GM12864 (cell line): ENCODE data around the gene SRRM4.

Experiments used
- DNase-seq: peaks from one replicate; pipeline ENCODE4 v3.0.0-alpha.2; 2011; ENCODE audit warnings: low read depth
- H3K4me3 ChIP-seq: 2 replicates; pipeline ENCODE4 v1.5.1; 2011; ENCODE audit warnings: mild to moderate bottlenecking, low read depth, low read length, control low read depth
- CTCF ChIP-seq: IDR thresholded peaks from 2 replicates; pipeline ENCODE4 v1.5.1; 2011; ENCODE audit warnings: low read depth, mild to moderate bottlenecking, moderate library complexity, low read length, control low read depth, inconsistent platforms; ENCODE audit errors: missing control alignments

The SRRM4 gene, protein sequence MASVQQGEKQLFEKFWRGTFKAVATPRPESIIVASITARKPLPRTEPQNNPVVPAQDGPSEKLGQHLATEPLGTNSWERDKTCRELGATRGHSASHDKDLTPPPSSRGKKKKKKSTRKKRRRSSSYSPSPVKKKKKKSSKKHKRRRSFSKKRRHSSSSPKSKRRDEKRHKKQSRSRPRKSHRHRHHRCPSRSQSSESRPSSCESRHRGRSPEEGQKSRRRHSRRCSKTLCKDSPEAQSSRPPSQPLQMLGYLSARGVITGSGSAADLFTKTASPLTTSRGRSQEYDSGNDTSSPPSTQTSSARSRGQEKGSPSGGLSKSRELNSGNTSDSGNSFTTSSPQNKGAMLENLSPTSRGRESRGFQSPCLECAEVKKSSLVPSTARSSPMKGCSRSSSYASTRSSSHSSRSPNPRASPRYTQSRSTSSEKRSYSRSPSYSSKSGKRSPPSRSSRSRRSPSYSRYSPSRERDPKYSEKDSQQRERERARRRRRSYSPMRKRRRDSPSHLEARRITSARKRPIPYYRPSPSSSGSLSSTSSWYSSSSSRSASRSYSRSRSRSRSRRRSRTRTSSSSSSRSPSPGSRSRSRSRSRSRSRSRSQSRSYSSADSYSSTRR

DNA sequence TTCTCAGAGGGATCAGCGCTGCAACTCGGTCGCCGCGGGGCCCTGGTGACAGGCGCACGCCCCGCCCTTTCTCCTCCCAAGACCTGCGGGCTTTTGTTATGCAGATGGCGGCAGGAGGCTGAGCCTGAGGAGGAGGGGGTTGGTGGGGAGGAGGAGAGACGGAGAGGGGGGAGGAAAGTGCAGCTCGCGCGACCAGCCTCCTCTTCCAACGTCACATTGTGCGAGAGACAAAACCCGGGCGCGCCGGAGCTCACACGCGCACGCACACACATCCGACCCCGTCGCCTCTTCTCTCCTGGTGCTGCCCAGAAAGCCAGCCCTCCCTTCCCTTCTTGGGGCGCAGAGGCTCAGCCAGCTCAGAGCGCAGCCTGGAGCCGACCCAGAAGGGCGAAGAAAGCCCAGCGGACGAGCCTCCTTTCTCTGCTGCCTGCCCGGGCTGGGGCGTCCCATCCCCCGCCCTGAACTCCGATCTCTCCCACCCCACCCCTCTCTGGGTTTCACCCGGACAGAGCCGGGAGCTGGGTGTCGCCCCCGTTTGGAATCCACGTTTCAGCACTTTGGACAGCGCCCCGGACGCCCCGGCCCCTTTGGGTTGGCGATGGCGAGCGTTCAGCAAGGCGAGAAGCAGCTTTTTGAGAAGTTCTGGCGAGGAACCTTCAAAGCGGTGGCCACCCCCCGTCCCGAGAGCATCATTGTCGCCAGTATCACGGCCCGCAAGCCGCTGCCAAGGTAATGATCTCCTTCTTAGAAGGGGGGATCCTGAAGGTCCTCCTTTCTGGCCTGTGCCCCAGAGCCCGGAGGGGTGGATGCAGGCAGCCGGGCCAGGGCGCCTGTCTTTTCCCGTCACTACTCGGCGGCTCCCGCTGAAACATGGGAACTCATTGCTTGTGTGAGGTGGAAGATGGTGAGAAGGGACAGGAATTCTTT lies at the start of gene SRRM4:
SRRM4 (plus strand) TSS at position 257 of the 927 bp plus-strand sequence; CDS start at position 599, 342 bp downstream.
- no peak for DNase-seq
- no peak for TF ChIP-seq CTCF
- H3K4me3 ChIP-seq: no peak within 1 kb of the TSS

GRCh38 chr12:118946256-118946655 lies 35.1 kb upstream of the SRRM4 start:
- no peak for DNase-seq
- TF ChIP-seq CTCF: no peak
- H3K4me3 ChIP-seq: no peak overlapping the region

DNA sequence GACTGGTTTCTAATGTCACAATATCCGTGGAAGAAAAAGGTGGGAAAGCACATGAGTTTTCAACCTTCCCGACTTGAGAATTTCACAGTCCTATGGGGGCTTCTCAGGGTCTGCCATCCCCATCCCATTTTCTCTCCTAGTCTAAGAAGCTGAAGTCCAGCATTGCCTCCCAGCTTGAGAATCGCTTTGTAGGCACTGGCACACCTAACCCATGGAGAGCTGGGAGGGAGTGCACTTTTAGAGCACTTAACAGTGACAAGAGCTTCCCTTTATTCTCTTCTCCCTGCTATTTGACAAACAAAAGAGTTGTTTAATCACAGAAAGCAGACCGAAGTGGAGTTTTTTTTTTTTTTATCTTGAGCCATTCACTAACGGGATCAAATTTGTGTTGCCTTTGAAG lies 22.8 kb upstream of the SRRM4 start:
- DNase-seq: no peak
- no peak for TF ChIP-seq CTCF
- no peak overlapping the region for H3K4me3 ChIP-seq

GRCh38 chr12:118959348-118959747 lies 22.0 kb upstream of the SRRM4 start:
- DNase-seq: no peak
- TF ChIP-seq CTCF: no peak
- no peak overlapping the region for H3K4me3 ChIP-seq

DNA sequence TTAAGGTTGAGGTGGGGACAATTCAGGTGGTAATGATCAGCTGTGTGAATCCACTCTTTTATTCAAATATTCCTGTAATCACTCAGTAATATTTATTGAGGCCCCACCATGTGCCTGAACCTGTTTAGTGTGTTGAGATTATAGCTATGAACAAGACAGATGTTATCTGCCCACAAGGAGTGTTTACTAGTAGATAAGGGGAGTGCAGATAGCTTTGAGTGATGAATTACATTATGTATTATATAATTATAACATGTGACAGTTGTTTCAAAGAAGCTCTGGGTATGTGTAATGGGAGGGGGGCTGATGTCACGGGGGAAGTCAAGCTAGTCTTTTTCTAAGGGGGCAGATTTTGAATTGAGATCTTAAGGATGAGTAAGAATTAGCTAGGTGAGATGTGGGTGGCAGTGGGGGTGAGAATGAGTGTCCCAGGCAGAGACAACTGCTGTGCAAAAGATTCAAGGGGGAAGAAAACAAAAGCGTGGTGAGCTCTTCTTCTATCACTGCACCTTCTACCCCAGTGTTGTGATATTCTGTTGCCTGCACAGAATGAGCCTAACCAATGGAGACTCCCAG lies 21.3 kb upstream of the SRRM4 start:
- no peak for TF ChIP-seq CTCF
- no peak for DNase-seq
- H3K4me3 ChIP-seq: no peak overlapping the region

- TF ChIP-seq CTCF: no peak
- H3K4me3 ChIP-seq: no peak overlapping the region
- no peak for DNase-seq
These were observed 20.5 kb upstream of the SRRM4 start for GRCh38 chr12:118960865-118961264.
